ENCODE results near the gene GPALPP1. TPM values are rescaled to one million over a fixed set of nuclear protein-coding genes. Genes with fewer than 3 reads are reported as not detected.
"Not testable (repeated sequence)": the region's sequence is repeated elsewhere in the genome, so short reads cannot be mapped to it uniquely, and the experiment has no call there.

GPALPP1 gene
- total RNA-seq, 2 experiments from 2014 or later = 31.8 to 34.1 TPM

DNA sequence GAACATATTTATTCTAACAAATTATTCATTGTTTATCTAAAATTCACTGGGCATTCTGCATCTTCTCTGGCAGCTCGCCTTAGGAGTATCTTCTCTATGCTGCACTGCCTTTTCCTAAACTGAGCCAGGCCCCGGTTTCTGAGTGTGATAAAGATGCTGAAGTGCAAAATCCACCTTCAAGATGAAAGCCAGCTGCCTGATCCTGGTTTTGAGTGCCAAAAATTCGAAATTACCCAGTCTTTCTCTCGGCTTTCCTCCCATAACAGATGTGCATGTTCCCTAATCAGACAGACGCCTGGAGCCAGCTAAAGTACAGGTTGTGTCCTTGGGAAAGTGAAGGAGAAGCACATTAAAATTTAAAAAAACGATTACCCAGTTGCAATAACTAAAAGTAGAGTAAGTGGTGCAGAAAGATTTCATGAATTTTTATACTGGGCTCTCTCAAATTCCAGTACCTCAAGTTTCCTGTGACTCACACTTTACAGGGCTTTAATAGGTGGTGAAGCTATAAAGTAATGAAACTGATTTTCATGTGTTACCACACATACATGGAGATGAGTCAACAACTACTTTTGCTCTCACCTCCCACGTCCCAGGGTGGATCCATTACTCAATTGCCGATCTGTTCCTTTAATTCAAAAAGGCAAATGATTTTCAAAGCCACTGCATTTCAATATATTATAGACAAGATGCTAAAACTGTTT, 66.0 kb downstream of the GPALPP1 start:
- H3K27me3 Mint-ChIP-seq = peaks cover 21% of the 10 kb centered on the region

DNA sequence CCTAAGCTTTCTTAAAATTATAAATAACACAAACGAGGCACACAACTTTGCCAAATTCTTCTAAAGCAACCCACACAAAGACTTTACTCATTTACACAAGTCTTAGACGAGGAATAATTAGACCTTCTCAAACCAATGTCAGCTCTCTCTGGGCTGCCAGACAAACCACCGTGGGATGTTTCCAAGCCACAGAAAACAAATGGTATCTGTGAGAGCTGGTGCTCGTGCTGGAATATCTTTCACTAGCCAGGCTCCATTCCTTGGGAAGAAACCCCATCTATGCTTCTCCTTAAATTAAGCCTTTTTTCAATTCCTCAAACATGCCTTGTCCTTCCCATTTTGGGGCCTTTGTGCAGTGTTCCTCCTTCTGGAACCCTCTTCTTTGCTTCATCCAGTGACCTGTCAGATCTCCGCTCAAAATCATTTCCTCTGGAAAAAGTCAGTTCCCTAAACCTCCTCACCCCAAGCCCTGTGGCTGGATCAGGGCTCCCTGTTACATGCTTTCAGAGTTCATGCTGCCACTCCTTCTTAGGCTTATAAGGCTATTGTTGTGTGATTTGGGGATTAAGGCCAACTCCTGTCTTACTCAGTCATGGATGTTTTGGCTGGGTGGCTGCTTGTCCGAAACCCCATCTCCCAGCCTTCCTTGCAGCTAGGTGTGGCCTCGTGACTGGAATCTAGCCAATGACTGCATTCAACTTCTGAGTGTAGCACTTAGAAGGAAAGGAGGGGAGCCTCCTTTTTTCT, 66.7 kb downstream of the GPALPP1 start:
- ChIA-PET CTCF (no interaction called here), POLR2A (no interaction called here)
- no peak for DNase-seq
- no peak overlapping the region for H3K27ac Mint-ChIP-seq
- H3K4me3 Mint-ChIP-seq = no peak overlapping the region
- peaks cover 19% of the 10 kb centered on the region for H3K27me3 Mint-ChIP-seq
- peaks cover 12% of the 10 kb centered on the region for H3K4me1 Mint-ChIP-seq
- H3K9me3 Mint-ChIP-seq = no peaks in the 10 kb centered on the region
- H3K36me3 Mint-ChIP-seq (ENCODE audit: low read depth) = no peaks in the 10 kb centered on the region

More for the DNA sequence above, 66.0 kb downstream of the GPALPP1 start:
- Mint-ChIP-seq H3K27ac (no peak overlapping the region), H3K9me3 (no peaks in the 10 kb centered on the region), H3K36me3 (ENCODE audit: low read depth) (no peaks in the 10 kb centered on the region), H3K4me3 (no peak overlapping the region), H3K4me1 (peaks cover 12% of the 10 kb centered on the region)
- ChIA-PET CTCF (no interaction called here), POLR2A (interaction anchor here (0.5 to 0.6 kb wide), 2 partner anchors 105 to 142 kb away, joined by 3 read pairs; no protein-coding TSS in a partner anchor)
- no peak for DNase-seq

DNA sequence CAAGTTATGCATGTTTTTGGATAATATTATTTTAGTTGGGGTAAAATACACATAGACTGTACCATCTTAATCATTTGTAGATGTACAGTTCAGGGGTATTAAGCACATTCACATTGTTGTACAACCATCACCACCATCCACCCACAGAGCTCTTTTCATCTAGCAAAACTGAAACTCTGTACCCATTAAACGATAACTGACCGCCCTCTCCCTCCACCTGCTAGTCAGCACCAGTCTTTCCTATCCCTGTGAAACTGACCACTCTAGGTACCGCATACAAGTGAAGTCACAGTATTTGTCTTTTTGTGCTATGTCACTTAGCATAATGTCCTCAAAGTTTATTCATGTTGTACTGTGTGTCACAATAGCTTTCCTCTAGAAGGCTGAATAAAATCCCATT, 70.7 kb downstream of the GPALPP1 start:
- POLR2A ChIA-PET = no interaction called here
- CTCF ChIA-PET = no interaction called here
- peaks cover 12% of the 10 kb centered on the region for H3K4me1 Mint-ChIP-seq
- no peaks in the 10 kb centered on the region for H3K36me3 Mint-ChIP-seq (ENCODE audit: low read depth)
- no peak overlapping the region for H3K4me3 Mint-ChIP-seq
- no peak for DNase-seq
- peaks cover 16% of the 10 kb centered on the region for H3K27me3 Mint-ChIP-seq
- H3K27ac Mint-ChIP-seq = no peak overlapping the region
- H3K9me3 Mint-ChIP-seq = no peaks in the 10 kb centered on the region

DNA sequence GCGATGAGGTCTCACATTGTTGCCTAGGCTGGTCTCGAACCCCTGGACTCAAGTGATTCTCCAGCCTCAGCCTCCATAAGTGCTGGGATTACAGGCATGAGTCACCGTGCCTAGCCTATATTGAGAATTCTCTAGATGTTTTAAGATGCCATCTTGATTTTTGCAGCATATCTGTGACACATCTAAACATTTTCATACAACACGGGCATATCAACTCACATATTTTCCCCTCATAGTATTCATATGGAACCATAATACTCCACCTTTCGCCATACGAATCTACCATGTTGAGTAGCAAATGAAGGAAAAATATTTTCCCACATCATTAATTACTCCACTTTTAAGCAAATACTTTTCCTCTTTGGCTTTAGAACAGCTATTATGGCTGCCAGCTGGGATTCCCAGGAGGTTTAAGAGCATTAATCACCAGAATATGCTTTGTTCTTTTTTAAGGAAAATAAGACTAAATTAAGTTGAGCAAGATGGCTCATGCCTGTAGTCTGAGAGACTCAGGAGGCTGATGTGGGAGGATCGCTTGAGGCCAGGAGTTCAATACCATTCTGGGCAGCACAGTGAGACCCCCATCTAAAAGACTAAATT, 74.0 kb downstream of the GPALPP1 start:
- POLR2A ChIA-PET = no interaction called here
- peaks cover 13% of the 10 kb centered on the region for H3K27me3 Mint-ChIP-seq

DNA sequence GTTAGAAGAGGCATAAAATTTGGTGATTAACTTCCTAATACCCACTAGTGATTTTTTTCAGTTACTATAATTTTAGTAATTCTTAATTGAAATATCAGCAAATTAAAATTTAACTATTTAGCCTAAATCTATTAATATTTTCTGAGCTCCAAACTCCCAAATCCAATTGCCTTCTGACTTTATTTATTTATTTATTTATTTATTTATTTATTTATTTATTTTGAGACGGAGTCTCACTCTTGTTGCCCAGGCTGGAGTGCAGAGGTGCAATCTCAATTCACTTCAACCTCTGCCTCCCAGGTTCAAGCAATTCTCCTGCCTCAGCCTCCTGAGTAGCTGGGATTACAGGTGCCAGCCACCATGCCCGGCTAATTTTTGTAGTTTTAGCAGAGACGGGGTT, 74.6 kb downstream of the GPALPP1 start:
- peaks cover 15% of the 10 kb centered on the region for H3K27me3 Mint-ChIP-seq
- H3K27ac Mint-ChIP-seq; H3K9me3 Mint-ChIP-seq; H3K36me3 Mint-ChIP-seq (ENCODE audit: low read depth); DNase-seq; H3K4me3 Mint-ChIP-seq; H3K4me1 Mint-ChIP-seq; POLR2A ChIA-PET: not testable (repeated sequence)
- CTCF ChIA-PET = interaction anchor here (0.6 to 1.3 kb wide), 2 partner anchors 10 to 14 kb away, joined by 3 read pairs; no protein-coding TSS in a partner anchor

More for the DNA sequence above, 74.0 kb downstream of the GPALPP1 start:
- no peak for DNase-seq
- no peak overlapping the region for H3K4me3 Mint-ChIP-seq
- H3K4me1 Mint-ChIP-seq = no peaks in the 10 kb centered on the region
- no peaks in the 10 kb centered on the region for H3K36me3 Mint-ChIP-seq (ENCODE audit: low read depth)
- H3K27ac Mint-ChIP-seq = no peak overlapping the region
- H3K9me3 Mint-ChIP-seq = no peaks in the 10 kb centered on the region
- CTCF ChIA-PET = interaction anchor here (0.6 to 1.3 kb wide), 2 partner anchors 10 to 14 kb away, joined by 3 read pairs; no protein-coding TSS in a partner anchor

DNA sequence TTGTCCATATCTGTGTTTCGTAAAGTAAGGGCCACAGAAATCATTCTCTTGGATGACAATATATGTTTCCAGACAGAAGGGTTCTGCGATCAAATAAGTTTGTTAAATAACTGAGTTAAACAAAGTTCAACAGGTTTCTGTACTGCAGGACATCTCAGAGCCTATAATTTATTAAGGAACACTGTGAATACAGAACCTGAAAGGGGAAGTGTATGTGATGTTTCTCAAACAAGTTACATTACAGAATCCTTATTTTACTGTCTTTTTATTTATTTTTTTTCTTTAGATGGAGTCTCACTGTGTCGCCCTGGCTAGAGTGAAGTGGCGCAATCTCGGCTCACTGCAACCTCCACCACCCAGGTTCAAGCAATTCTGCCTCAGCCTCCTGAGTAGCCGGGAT, 75.6 kb downstream of the GPALPP1 start:
- Mint-ChIP-seq H3K4me1 (no peaks in the 10 kb centered on the region), H3K27ac (no peak overlapping the region), H3K36me3 (ENCODE audit: low read depth) (no peaks in the 10 kb centered on the region), H3K9me3 (no peaks in the 10 kb centered on the region), H3K27me3 (peaks cover 17% of the 10 kb centered on the region), H3K4me3 (no peak overlapping the region)
- no peak for DNase-seq
- ChIA-PET POLR2A (no interaction called here), CTCF (no interaction called here)

DNA sequence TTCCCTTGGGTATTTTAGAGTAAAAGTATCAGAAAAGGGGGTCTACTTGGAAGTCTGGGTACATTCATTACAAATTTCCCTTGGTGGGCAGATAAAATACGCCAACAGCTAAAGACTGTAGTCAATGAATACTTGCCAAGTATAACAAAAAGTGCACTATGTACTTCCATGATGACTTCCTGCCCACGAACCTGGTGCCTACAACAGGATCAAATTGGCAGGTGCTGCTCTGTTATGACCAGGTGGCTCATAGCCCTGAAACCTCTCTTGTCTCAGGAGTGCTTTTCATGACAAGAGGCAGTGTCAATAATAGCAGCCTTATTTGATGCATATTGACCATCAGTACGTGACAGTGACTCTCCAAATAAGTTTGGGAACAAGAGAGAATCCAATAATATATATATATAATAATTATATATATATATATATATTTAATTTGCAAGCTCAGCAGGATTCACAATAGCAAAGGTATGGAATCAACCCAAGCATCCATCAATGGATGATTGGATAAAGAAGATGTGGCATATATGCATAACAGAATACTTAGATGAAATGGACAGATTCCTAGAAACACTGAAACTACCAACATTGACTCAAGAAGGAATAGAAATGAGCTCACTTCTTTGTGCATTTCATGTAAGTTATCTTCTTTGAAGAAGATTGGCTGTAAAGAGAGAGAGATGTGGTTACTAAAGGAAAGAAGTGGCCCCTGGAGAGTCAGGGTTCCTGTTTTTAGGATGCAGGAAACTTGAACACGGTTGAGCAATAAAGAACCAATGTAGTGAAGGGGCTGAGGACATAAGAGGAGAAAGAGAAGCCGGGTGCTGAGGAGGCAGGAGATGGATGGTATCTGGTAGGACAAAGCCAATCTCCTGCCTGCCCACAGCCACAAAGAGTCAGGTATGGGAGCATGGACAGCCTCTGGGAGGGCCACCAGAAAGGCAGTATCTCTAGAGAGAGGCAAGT, 79.0 kb downstream of the GPALPP1 start:
- Mint-ChIP-seq H3K4me3 (no peak overlapping the region), H3K27ac (no peak overlapping the region), H3K27me3 (peaks cover 16% of the 10 kb centered on the region), H3K9me3 (no peaks in the 10 kb centered on the region), H3K4me1 (no peaks in the 10 kb centered on the region), H3K36me3 (ENCODE audit: low read depth) (no peaks in the 10 kb centered on the region)
- no peak for DNase-seq
- CTCF ChIA-PET = no interaction called here
- POLR2A ChIA-PET = no interaction called here

DNA sequence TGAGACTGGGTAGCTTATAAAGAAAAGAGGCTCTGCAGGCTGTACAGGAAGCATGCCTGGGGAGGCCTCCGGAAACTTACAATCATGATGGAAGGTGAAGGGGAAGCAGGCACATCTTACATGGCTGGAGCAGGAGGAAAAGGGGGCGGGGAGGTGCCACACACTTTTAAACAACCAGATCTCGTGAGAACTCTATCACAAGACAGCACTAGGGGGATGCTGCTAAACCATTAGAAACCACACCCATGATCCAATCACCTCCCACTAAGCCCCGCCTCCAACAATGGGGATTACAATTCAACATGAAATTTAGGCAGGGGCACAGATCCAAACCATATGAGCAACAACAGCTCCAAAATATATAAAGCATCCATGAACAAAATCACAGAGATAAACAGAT, 84.5 kb downstream of the GPALPP1 start:
- Mint-ChIP-seq H3K36me3 (ENCODE audit: low read depth) (no peaks in the 10 kb centered on the region), H3K9me3 (no peaks in the 10 kb centered on the region), H3K4me1 (no peaks in the 10 kb centered on the region), H3K27me3 (peaks cover 15% of the 10 kb centered on the region), H3K4me3 (no peak overlapping the region), H3K27ac (no peak overlapping the region)
- ChIA-PET CTCF (interaction anchor here (0.6 kb wide), 2 partner anchors 10 to 22 kb away, joined by 3 to 5 read pairs; no protein-coding TSS in a partner anchor), POLR2A (no interaction called here)
- no peak for DNase-seq

DNA sequence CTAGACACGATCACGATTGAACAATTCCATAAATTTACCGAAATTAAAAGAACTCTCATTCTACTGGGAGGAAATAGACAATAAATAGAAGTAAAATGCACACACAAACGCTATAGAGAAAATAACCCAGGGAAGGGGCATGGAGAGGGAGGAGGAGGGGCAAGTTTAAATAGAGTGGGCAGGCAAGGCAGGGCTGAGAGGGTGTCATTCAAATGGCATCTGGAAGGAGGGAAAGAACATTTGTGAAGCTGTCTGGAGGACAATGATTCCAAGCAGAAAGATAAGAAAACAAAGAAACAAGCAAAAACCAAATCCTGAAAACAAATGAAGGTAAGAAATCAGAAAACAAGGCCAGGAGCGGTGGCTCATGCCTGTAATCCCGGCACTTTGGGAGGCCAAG, 85.4 kb downstream of the GPALPP1 start:
- CTCF ChIA-PET = no interaction called here
- Mint-ChIP-seq H3K4me3 (no peak overlapping the region), H3K9me3 (no peaks in the 10 kb centered on the region), H3K4me1 (no peaks in the 10 kb centered on the region), H3K36me3 (ENCODE audit: low read depth) (no peaks in the 10 kb centered on the region), H3K27me3 (peaks cover 14% of the 10 kb centered on the region), H3K27ac (no peak overlapping the region)
- POLR2A ChIA-PET = no interaction called here
- DNase-seq = no peak

DNA sequence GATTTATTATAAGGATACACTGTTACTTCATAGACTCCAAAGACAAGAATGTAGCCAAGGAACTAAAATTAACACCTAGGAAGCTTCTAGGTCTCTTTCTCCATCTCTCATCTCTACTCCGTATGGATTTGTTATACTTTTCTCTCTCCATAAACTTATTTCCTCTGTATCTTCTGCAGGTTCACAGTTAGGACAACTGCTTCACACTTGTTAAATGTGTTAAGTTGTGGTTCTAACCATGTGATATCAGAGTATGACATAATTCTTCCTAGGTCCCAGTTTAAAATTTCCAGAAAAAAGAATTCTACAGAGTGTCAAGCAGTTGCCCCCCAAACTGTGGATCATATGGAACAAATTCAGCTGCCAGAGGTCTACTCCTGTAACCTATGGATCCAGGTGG, 88.7 kb downstream of the GPALPP1 start:
- H3K36me3 Mint-ChIP-seq (ENCODE audit: low read depth) = no peaks in the 10 kb centered on the region
- H3K9me3 Mint-ChIP-seq = no peaks in the 10 kb centered on the region
- no peak for DNase-seq
- no peak overlapping the region for H3K4me3 Mint-ChIP-seq
- POLR2A ChIA-PET = no interaction called here
- CTCF ChIA-PET = interaction anchor here (0.6 to 1.6 kb wide), 3 partner anchors 11 to 34 kb away, joined by 3 read pairs; no protein-coding TSS in a partner anchor
- no peak overlapping the region for H3K27ac Mint-ChIP-seq
- no peaks in the 10 kb centered on the region for H3K4me1 Mint-ChIP-seq
- H3K27me3 Mint-ChIP-seq = peaks cover 23% of the 10 kb centered on the region
